Transverse colon (tissue), 4 donors: ENCODE data around the gene COPS7A.

Experiments used
- CTCF ChIP-seq, 5 experiments: fragments of 200-600 bp in 3 of 5; fragments of 450-650 bp in 2 of 5; sonication (generic) in 3 of 5; IDR thresholded peaks; 1 replicate in 2 of 5; 2 replicates in 3 of 5; pipeline ENCODE4 v1.5.1; 2016 to 2017; ENCODE audit warnings: antibody characterized with exemption in 5 of 5, inconsistent platforms in 3 of 5, mild to moderate bottlenecking in 2 of 5, moderate library complexity in 1 of 5
- EP300 ChIP-seq: sonication (generic); formaldehyde crosslinking; IDR thresholded peaks from one replicate; pipeline ENCODE4 v1.6.1; 2017; ENCODE audit warnings: antibody characterized with exemption, low read depth
- POLR2A ChIP-seq: fragments of 450-650 bp; IDR thresholded peaks from one replicate; pipeline ENCODE4 v1.6.1; 2016; ENCODE audit warnings: antibody characterized with exemption, mild to moderate bottlenecking, moderate library complexity
- POLR2AphosphoS5 ChIP-seq, 3 donors: sonication (generic); formaldehyde crosslinking; IDR thresholded peaks; one replicate each; pipeline ENCODE4 v1.6.1; 2016; ENCODE audit warnings: antibody characterized with exemption in 3 of 3

DNA sequence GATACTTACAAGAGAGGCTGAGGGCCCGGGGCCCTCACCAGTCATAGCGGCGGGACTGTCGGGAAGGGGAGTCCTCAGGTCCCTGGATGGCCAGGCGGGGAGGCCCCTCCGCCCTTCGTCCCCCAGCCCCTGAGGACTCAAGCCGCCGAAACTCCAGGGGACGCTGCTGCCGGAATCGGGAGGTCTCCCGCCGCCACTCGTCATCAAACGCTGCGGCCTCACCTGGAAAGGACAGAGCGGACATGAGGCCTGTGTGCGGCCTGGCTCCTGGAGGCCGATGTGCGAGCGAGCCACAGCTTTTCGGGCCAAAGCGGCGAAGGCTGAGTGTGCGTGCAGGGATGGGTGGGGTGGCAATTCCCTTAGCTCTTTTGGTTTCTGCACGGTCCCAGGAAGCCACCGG is 24.9 kb downstream of the COPS7A start:
- no peak for TF ChIP-seq POLR2A
- no peak for TF ChIP-seq CTCF (IDR thresholded peaks at IDR 0.05)
- no peak for TF ChIP-seq POLR2AphosphoS5 (IDR thresholded peaks at IDR 0.05)
- TF ChIP-seq EP300, result no peak
